ENCODE results near the gene CD82.

GRCh38 chr11:44566952-44567875 is 1.8 kb downstream of the CD82 start:
- no peak for TF ChIP-seq CTCF (IDR thresholded peaks at IDR 0.05)
- TF ChIP-seq ZFX (IDR thresholded peaks at IDR 0.05; ENCODE audit: borderline replicate concordance) = no peak
